Measurements from ENCODE around the gene POU2F1.

- no peak for TF ChIP-seq CTCF (IDR thresholded peaks at IDR 0.05)
- TF ChIP-seq POLR2A (IDR thresholded peaks at IDR 0.05) = no peak
Measured at GRCh38 chr1:167416506-167416905, 195.8 kb downstream of the POU2F1 start.

Data from stomach (tissue), 4 donors.